Panc1 (cell line): ENCODE results near the gene TAS2R8.

Source experiments
- TF ChIP-seq, protein P1 (sequence below), 2 experiments: IDR thresholded peaks; 2 replicates each; pipeline ENCODE4 v1.6.1; 2011 to 2012; ENCODE audit warnings: low read depth in 2 of 2, control low read depth in 1 of 2, low read length in 1 of 2, mild to moderate bottlenecking in 1 of 2, moderate library complexity in 1 of 2; ENCODE audit not compliant: insufficient read depth in 1 of 2
- TF ChIP-seq, protein P2 (sequence below): fragments of 450-650 bp; IDR thresholded peaks from 2 replicates; pipeline ENCODE4 v1.5.1; 2017; ENCODE audit warnings: mild to moderate bottlenecking

DNA sequence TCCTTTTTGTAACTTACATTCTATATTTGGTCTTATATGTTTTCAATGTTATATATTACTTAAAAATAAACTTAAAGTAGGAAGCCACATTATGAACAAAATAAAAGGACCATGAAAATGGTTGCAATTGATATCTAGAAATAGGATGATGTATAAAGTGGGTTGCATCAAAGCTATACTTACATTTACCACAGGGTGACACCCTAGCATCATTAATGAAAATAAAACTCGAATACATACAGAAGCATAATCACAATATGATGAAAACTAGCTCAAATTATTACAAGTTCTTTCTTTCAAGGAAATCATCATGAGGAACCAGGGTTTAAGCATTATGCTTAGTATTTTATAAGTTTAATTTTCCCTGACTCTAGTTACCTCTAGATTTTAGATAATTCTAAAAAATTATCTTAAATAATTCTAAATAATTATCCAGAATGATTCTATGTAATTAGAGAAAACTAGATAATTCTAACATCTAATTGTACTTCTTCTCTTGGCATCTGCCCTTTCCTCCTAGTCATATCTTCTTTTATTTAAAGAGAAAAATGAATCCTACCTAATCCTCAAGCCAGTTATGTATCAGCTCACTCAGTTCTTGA, 35.9 kb downstream of the TAS2R8 start:
- TF ChIP-seq, protein P1, sequence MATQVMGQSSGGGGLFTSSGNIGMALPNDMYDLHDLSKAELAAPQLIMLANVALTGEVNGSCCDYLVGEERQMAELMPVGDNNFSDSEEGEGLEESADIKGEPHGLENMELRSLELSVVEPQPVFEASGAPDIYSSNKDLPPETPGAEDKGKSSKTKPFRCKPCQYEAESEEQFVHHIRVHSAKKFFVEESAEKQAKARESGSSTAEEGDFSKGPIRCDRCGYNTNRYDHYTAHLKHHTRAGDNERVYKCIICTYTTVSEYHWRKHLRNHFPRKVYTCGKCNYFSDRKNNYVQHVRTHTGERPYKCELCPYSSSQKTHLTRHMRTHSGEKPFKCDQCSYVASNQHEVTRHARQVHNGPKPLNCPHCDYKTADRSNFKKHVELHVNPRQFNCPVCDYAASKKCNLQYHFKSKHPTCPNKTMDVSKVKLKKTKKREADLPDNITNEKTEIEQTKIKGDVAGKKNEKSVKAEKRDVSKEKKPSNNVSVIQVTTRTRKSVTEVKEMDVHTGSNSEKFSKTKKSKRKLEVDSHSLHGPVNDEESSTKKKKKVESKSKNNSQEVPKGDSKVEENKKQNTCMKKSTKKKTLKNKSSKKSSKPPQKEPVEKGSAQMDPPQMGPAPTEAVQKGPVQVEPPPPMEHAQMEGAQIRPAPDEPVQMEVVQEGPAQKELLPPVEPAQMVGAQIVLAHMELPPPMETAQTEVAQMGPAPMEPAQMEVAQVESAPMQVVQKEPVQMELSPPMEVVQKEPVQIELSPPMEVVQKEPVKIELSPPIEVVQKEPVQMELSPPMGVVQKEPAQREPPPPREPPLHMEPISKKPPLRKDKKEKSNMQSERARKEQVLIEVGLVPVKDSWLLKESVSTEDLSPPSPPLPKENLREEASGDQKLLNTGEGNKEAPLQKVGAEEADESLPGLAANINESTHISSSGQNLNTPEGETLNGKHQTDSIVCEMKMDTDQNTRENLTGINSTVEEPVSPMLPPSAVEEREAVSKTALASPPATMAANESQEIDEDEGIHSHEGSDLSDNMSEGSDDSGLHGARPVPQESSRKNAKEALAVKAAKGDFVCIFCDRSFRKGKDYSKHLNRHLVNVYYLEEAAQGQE (IDR thresholded peaks at IDR 0.05; ENCODE audit: insufficient read depth in 1 of 2, low read depth in 2 of 2, low read length in 1 of 2), result no peak
- TF ChIP-seq, protein P2, sequence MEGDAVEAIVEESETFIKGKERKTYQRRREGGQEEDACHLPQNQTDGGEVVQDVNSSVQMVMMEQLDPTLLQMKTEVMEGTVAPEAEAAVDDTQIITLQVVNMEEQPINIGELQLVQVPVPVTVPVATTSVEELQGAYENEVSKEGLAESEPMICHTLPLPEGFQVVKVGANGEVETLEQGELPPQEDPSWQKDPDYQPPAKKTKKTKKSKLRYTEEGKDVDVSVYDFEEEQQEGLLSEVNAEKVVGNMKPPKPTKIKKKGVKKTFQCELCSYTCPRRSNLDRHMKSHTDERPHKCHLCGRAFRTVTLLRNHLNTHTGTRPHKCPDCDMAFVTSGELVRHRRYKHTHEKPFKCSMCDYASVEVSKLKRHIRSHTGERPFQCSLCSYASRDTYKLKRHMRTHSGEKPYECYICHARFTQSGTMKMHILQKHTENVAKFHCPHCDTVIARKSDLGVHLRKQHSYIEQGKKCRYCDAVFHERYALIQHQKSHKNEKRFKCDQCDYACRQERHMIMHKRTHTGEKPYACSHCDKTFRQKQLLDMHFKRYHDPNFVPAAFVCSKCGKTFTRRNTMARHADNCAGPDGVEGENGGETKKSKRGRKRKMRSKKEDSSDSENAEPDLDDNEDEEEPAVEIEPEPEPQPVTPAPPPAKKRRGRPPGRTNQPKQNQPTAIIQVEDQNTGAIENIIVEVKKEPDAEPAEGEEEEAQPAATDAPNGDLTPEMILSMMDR, result peak; percentile 37; the same call in 1 of the 2 replicates
